C4-2B (cell line): ENCODE data around the gene OR5M8.
A peak's percentile ranks its signal among the peaks of the same experiment; 100 is the strongest.

Experiments
- H3K27ac ChIP-seq: fragments of 450-650 bp; 2 replicates; pipeline ENCODE4 v1.5.1; 2017
- ZFX ChIP-seq: fragments of 450-650 bp; IDR thresholded peaks from 2 replicates; pipeline ENCODE4 v1.6.1; 2017
- TF ChIP-seq, protein P1 (sequence below): fragments of 450-650 bp; conservative IDR thresholded peaks from 2 replicates; pipeline ENCODE4 v1.5.1; 2017; ENCODE audit warnings: mild to moderate bottlenecking

The OR5M8 gene

DNA sequence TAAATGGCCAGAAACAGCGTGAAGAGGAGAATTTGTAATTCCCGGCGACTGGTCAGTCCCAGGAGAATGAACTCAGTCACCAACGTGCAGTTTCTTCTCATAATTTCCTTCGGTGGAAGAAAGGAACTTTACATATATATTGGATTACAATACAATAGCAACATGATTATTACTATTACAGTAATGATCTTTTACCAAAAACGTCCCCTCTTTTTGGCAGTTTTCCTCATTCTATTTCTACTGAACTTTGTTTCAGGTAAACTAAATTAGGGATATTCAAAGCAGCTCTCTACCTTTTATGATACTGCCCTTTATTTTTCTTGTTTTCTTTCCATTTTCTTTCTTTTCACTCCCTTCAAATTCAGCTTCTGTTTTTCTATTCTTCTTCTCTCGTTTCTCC lies at the start of gene OR5M8:
TSS of gene OR5M8 (minus strand) at position 101 of the 400 bp plus-strand sequence. CDS start at position 101, 0 bp downstream.
- H3K27ac ChIP-seq = no peak within 1 kb of the TSS
- TF ChIP-seq, protein P1, sequence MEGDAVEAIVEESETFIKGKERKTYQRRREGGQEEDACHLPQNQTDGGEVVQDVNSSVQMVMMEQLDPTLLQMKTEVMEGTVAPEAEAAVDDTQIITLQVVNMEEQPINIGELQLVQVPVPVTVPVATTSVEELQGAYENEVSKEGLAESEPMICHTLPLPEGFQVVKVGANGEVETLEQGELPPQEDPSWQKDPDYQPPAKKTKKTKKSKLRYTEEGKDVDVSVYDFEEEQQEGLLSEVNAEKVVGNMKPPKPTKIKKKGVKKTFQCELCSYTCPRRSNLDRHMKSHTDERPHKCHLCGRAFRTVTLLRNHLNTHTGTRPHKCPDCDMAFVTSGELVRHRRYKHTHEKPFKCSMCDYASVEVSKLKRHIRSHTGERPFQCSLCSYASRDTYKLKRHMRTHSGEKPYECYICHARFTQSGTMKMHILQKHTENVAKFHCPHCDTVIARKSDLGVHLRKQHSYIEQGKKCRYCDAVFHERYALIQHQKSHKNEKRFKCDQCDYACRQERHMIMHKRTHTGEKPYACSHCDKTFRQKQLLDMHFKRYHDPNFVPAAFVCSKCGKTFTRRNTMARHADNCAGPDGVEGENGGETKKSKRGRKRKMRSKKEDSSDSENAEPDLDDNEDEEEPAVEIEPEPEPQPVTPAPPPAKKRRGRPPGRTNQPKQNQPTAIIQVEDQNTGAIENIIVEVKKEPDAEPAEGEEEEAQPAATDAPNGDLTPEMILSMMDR = no peak
- TF ChIP-seq ZFX = no peak

DNA sequence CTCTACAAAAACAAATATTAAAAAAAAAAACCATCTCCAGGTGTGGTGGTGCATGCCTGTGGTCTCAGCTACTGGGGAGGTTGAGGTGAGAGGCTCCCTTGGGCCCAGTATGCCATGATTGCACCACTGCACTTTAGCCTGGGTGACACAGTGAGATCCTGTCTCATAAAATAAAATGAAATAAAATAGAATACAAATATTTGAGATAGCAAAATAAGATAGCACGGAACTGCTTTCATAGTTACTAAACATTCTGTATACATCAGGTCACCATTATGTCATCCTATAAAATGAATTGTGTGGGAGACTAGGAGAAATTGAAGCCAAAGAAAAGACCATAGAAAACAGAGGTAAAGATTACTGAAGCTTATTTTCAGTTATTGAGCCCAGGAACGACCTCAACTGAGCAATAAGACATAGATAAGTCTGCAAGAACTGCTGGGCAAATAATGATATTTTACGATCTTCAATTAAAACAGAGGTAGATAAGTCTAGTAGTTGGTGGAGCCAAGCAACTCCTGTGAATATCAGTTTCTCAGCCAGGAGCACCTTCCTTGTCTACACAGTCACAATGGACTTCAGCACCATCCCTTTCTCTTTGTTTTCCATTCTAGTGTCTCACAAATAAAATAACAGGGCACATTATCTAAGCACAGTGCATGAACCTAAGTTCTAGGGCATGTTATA lies 42.0 kb upstream of the OR5M8 start:
- H3K27ac ChIP-seq = peak overlapping the region; percentile 32; the same call in 1 of the 2 replicates
- TF ChIP-seq, protein P1 = no peak
- TF ChIP-seq ZFX = no peak

DNA sequence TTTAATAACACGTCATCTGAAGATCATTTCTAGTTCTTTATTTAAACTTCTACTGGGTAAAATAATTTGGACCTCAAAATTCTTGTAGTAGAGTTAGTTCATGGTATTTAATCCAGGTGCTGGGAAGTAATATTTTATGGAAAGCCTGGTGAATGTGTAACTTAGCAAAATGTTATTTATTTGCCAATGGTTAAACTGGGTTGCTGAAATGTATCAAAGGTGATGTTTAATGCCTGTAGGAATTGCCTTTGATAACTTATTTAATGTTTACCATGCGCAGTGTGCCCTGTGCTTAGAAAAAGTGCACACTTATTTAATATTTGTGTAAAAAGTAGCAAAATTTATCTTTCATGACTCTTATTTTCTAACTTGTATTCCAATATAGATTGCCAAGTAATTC lies 40.7 kb upstream of the OR5M8 start:
- no peak overlapping the region for H3K27ac ChIP-seq
- TF ChIP-seq, protein P1 = no peak
- no peak for TF ChIP-seq ZFX

DNA sequence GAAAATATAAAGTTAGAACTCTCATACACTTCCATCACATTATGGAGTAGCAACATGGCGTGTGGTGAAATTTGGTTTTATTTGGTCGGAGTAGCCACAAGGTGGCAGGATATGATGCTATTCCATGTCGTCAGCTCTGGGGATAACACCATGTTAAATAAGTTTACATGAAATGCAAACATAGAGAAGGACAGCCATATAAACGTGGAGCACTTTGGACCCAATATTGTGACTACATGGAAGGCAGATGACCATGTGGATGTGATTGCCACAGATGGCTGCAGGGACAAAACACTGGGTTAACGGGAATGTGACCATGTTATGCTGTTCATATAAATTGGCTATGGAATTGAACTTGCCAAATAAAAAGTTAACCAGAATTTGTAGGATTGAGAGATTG lies 30.8 kb upstream of the OR5M8 start:
- TF ChIP-seq ZFX = no peak
- TF ChIP-seq, protein P1 = peak; percentile 71
- H3K27ac ChIP-seq = no peak overlapping the region

DNA sequence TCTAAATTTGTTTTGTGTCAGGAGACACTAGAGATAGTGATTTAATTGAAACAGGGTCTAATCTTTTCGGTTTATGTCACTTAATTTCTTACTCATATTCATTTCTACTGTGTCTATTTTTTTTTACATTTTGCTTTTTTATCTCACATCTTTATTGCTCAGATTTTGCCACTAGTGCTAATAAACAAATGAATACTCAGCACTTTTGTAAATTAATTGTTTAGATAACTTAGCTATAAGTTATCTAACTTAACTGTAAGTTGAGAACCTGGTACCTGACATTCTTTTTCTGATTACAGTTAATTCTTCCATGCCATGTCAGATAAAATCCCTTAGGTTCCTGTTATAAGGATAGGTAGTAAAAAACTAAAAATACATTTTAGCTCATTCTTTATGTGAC lies 22.1 kb upstream of the OR5M8 start:
- TF ChIP-seq, protein P1 = no peak
- TF ChIP-seq ZFX = no peak
- no peak overlapping the region for H3K27ac ChIP-seq

DNA sequence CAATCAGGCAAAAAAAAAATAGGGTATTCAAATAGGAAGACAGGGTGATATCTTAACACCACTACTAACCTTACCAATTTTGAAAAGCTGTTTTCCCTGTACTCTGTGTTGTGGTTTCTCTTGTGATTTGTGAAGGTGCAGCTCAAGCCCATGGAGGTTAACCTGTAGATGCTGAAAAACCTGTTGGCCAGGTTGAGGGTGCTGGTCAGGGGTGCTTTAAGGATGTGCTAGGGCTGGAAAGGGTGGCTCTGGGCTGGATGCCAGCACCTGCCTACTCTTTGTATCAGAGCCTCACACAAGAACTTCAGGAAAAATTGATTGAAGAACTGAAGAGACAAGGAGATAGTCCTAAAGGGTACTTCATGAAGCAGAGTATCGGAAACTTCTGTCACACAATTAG lies 18.3 kb upstream of the OR5M8 start:
- TF ChIP-seq, protein P1 = no peak
- TF ChIP-seq ZFX = no peak
- H3K27ac ChIP-seq = no peak overlapping the region

DNA sequence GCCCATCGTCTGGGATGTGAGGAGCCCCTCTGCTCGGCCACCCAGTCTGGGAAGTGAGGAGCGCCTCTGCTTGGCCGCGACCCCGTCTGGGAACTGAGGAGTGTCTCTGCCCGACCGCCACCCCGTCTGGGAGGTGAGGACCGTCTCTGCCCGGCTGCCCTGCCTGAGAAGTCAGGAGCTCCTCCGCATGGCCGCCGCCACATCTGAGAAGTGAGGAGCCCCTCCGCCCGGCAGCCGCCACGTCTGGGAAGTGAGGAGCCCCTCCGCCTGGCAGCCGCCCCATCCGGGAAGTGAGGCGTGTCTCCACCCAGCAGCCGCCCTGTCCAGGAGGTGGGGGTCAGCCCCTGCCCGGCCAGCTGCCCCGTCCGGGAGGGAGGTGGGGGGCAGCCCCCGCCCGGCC lies 5.8 kb upstream of the OR5M8 start:
- TF ChIP-seq, protein P1 = no peak
- TF ChIP-seq ZFX = no peak
- no peak overlapping the region for H3K27ac ChIP-seq
